ENCODE data around the gene STAB2. TPM values are rescaled to one million over a fixed set of nuclear protein-coding genes. Genes with fewer than 3 reads are reported as not detected.

STAB2 gene
- total RNA-seq, 1 experiment from 2014 or later, result not detected

- no peak for DNase-seq (ENCODE audit: low read depth)
Observed at GRCh38 chr12:103745962-103746361, 158.9 kb downstream of the STAB2 start.

DNA sequence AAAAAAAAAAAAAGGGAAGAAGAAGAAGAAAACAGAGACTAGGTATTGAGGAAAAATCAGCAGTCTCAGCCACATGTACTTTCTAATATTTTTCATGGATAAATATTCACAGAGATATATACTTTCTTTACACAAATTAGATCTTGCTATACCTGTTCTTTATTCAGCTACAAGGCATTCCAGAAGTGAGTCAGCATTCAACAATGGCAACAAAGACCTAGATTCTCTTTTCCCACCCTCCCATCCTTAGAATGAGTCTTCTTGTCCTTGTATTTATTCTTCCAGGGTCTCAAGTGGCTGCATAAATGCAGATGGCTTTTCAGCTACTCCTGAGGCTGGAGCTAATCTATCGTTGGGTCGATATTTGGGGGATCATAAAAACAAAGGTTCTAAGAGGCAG is 160.9 kb downstream of the STAB2 start:
- no peak for DNase-seq (ENCODE audit: low read depth)

- no peak for DNase-seq (ENCODE audit: low read depth)
Observed at GRCh38 chr12:103748875-103749274, 161.8 kb downstream of the STAB2 start.

- DNase-seq (ENCODE audit: low read depth), result no peak
Observed at GRCh38 chr12:103751171-103751570, 164.1 kb downstream of the STAB2 start.

DNA sequence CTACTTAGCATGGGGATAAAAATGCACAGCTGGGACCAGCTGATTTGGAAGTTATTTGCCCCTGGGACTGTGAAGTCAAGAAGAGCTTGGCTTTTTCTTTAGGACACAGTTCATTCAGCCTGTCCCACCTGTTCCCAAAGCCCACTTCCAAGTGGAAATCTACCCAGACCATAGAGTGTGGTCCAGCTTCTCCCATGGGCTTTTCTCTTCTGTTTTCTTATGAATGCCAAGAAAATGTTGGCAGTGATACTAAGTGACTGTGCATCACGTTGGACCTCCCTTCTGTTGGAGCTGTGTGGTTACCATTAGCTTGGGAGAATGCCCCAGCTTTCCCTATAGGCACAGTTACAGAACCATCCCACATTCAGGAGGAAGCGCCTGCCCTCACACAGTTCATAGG is 164.5 kb downstream of the STAB2 start:
- peak; percentile 43 for DNase-seq (ENCODE audit: low read depth)

DNA sequence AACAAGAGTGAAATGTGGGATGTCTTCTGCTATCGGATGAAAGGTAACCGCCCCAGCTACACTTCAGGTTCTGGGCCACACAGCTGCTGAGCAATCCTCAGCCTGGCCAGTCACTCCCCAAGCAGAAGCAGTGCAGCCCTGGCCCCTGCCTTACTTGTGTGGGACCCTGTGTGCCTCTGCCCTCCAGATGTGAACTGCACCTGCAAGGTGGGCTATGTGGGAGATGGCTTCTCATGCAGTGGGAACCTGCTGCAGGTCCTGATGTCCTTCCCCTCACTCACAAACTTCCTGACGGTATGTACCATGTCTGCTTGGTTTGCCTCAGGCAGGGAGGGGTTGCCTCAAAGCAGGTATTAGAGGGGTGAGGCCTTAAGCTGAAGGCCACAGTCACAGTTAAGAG is 168.4 kb downstream of the STAB2 start:
- DNase-seq (ENCODE audit: low read depth), result no peak

GRCh38 chr12:103756443-103756842 is 169.4 kb downstream of the STAB2 start:
- no peak for DNase-seq (ENCODE audit: low read depth)

GRCh38 chr12:103757248-103757647 is 170.2 kb downstream of the STAB2 start:
- DNase-seq (ENCODE audit: low read depth), result no peak

GRCh38 chr12:103758310-103759089 is 171.4 kb downstream of the STAB2 start:
- DNase-seq (ENCODE audit: low read depth), result no peak

GRCh38 chr12:103762473-103762872 is 175.4 kb downstream of the STAB2 start:
- DNase-seq (ENCODE audit: low read depth), result no peak

DNA sequence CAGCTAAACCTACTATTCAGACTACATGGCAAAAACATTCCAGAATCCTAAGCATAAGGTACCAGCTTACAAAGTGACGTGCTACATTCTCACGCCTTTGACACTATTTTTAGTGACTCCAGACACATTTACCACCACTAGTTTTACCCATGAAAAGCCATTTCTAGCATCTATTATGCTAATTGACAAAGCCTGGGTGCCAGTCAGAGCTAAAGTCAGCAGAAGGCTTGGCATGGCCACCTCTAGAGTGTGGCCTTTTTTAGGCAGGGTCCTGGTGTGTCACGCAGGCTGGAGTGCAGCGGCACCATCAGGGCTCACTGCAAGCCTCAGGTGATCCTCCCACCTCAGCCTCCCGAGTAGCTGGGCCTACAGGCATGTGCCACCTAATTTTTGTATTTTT is 178.2 kb downstream of the STAB2 start:
- DNase-seq (ENCODE audit: low read depth), result no peak

DNA sequence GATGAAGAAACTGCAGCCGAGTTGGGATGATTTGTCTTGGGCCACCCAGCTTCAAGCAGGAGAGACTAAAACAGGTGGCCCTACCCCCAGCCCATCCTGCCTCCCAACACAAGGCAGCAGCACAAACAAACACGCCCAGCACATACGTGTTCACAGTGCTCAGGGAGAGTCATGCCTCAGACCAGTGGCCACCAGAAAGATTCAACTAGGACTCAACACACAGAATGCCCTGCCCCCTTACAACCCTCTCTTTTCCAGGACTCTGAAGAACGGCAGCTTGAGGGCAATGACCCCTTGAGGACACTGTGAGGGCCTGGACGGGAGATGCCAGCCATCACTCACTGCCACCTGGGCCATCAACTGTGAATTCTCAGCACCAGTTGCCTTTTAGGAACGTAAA is 179.0 kb downstream of the STAB2 start:
- DNase-seq (ENCODE audit: low read depth), result no peak

GRCh38 chr12:103768467-103769123 is 181.5 kb downstream of the STAB2 start:
- DNase-seq (ENCODE audit: low read depth), result no peak

DNA sequence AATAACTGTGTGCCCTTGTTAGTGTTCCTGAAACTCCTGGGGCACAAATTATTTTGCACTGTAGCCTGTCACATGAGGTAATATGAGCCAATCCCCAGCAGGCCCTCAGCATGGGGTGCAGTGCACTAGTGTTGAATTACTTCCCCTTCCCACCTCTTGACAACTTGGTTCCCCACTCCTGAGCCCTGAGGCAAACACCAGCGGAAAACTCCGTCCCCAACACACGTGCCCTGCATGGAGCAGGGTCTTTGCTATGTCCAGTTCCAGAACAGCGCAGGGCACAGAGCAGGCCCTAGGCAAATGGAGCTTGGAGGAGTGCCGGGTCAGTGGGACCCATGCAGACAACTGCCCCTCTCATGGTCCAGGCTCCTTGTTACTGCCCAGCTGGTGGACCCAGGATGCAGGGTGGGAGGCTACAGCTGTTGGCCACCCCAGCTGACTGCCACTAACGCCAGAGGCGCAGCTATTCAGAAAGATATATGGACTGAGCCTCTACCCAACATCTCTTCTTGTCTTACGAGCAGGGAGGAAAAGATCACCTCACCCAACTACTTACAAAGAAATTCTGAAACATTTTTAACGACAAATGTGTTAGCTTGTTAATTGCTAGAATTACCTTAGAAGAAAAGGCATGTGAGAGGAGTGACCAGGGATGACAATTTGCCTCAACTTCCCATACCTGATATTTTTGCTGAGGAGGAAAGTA is 182.3 kb downstream of the STAB2 start:
- no peak for DNase-seq (ENCODE audit: low read depth)

DNA sequence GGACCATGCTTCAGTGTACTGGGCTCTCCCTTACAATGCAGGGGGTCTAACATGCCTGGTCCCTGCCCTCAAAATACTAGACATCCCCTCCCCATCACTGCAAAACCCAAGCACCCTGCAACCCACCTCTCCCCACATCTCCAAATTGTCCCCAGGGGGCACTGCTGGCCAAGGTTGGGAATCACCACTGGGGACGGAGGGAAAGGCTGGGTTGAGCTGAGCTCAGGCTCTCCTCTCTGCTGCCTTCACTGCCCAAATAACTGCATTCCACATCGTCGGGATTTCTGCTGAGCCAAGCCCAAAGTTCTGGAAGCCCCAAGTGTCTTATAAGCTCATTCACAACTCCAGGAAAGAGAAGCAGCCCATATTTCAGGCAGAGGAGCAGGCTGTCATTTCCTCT is 184.4 kb downstream of the STAB2 start:
- DNase-seq (ENCODE audit: low read depth), result peak; percentile 39

DNA sequence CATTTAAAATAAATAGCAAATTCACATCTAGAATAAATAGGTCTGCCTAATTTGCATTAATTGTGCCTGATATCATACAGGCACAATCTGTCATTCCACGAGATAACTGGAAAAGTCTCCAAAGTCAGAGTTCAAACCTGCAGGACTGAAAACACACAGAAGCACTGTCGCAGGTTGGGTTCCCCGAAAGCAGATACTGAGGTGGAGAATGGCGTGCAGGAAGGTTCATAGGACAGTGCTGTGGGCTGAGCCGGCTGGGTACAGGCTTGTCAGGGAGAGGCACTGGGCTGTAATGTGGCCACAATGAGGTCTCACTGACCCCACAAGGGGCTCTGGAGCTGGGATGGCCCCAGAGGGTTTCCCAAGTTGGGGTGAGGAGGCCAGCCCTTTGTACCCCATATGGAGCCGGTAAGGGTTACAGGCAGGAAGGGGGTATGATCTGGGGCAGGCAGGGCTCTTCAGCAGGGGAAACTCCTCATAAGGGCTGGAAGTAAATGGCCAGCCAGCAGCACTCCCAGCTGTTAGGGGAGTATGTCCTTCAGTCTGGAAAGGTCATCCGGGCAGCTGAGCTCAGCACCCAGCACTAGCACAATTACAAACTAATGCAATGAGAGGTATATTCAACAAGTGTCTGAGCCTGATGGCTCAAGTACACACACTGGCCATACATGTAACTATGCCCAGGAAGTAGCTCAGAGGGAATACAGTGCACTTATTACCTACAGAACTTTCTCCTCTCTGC is 185.5 kb downstream of the STAB2 start:
- DNase-seq (ENCODE audit: low read depth), result no peak

DNA sequence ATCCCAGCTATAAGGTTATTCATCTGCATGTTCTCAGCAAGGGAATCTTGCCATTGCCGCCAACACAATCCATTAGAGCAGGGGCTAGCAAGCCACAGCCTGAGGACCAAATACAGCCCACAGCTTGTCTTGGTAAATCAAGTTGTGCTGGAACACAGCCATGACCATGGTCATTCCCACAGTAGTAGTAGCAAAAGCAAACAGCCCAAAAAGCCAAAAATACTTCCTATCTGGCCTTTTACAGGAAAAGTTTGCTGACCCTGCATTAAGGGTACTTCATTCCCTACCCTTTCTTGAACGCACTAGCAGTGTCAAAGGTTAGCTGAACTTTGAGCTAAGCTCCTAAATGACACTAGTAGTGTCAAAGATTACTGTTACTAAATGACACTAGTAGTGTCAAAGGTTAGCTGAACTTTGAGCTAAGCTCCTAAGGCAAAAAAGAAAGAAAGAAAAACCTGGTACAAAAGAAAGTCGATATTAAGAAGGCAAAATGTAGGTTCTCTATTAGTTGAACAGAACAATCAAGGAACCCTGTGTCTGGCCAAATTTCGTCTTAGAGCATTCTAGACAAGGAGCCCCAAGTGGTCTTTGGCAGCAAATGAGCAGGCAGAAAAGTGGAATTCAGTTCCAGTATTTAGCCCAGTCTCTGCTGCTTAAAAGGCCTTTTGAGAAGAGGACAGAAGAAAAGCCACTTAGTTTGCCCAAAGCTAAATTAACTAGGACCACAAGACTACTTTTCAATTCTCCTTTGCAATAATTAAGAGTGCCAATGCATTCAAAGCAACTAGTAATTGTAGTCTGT is 186.2 kb downstream of the STAB2 start:
- DNase-seq (ENCODE audit: low read depth), result no peak

DNA sequence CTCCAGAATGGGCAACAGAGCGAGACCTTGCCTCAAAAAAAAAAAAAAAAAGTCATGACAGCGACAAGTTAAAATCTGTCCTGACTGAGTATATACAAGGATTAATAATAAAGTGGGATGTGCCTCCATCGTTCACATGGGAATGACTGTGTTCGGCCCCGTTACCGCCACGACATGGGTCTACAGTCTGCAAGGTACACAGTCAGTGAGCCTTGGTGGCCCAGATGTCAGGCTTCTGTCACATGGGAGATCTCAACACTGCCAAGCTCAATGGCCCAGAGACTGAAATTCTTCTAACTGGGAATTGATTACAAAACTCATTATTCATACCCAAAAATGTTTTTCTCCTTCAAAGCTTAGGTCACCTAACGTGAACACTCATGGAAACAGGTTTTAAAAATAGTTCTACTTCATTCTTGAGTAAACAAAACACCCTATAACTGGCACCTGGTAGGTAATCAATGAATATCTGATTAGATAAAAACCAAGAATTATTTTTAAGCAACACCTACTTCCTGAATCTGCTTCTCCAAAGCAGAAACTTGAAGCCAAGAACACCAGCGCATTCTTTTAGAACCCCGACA is 188.0 kb downstream of the STAB2 start:
- DNase-seq (ENCODE audit: low read depth), result no peak

- no peak for DNase-seq (ENCODE audit: low read depth)
Observed at GRCh38 chr12:103778781-103779180, 191.7 kb downstream of the STAB2 start.

DNA sequence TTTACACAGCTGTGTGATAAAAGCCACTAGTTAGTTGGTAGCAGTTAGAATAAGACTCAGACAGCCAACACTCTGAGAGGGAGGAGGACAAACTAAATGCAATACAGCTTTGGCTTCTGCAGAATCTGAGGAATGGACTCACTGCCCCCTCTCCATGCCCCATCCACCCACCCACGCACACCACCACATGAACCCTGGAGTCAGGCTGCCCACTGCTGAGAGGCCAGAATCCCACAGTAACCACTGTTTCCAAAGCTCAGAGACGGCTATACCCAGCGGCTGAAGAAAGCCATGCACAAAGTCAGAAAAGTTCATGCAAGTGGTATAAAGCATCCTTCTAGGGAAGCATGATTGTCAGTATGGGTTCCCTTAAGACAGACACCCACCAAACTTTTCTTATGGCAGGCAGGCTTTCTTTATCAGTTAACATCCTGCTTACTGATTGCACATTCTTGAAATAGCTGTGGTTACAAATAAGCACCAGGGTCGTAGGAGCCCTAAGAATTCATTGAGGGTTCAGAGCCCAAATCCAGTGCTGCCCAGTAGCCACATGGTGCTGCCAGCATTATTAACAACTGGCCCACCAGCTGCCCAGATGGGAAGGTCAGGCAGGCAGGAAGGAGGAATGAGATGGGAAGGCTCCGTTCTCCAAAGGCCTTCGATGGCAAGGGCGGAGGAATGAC is 192.5 kb downstream of the STAB2 start:
- DNase-seq (ENCODE audit: low read depth), result peak; percentile 66

Measured in LHCN-M2 (cell line).